Mesenchymal stem cell (in vitro differentiated cells and primary cell): ENCODE data around the gene CHCHD2.

ENCODE experiments used
- DNase-seq: peaks from one replicate; pipeline ENCODE4 v3.0.0-alpha.2; 2013
- H2AFZ ChIP-seq: one replicate; pipeline ENCODE4 v1.6.1; 2013; ENCODE audit warnings: low read depth, mild to moderate bottlenecking, control low read depth, inconsistent platforms, low read length, moderate library complexity
- H2AK5ac ChIP-seq: 2 replicates; pipeline ENCODE4 v1.6.1; 2013; ENCODE audit warnings: low read length, moderate library complexity, mild to moderate bottlenecking, inconsistent platforms; ENCODE audit not compliant: severe bottlenecking
- H2BK120ac ChIP-seq: one replicate; pipeline ENCODE4 v1.6.1; 2013; ENCODE audit warnings: low read depth, mild to moderate bottlenecking, inconsistent platforms, low read length, moderate library complexity
- H2BK12ac ChIP-seq, 2 experiments: one replicate each; pipeline ENCODE4 v1.6.1; 2013; ENCODE audit warnings: inconsistent platforms in 2 of 2, low read length in 2 of 2, mild to moderate bottlenecking in 2 of 2, moderate library complexity in 2 of 2, control low read depth in 1 of 2
- H2BK15ac ChIP-seq: one replicate; pipeline ENCODE4 v1.6.1; 2013; ENCODE audit warnings: mild to moderate bottlenecking, low read depth, inconsistent platforms; ENCODE audit not compliant: poor library complexity, severe bottlenecking
- H2BK5ac ChIP-seq: 2 replicates; pipeline ENCODE4 v1.6.1; 2013; ENCODE audit warnings: low read depth, mild to moderate bottlenecking, low read length, control low read depth, inconsistent platforms; ENCODE audit not compliant: poor library complexity, severe bottlenecking
- H3K14ac ChIP-seq, 2 experiments: one replicate each; pipeline ENCODE4 v1.6.1; 2013; ENCODE audit warnings: inconsistent platforms in 2 of 2, low read length in 2 of 2, control low read depth in 1 of 2, mild to moderate bottlenecking in 1 of 2, moderate library complexity in 1 of 2
- H3K18ac ChIP-seq, 2 experiments: one replicate each; pipeline ENCODE4 v1.6.1; 2013; ENCODE audit warnings: inconsistent platforms in 2 of 2, low read length in 2 of 2, control low read depth in 1 of 2, low read depth in 1 of 2, mild to moderate bottlenecking in 1 of 2
- H3K23ac ChIP-seq, 2 experiments: one replicate each; pipeline ENCODE4 v1.6.1; 2013; ENCODE audit warnings: inconsistent platforms in 2 of 2, low read length in 2 of 2, mild to moderate bottlenecking in 2 of 2, moderate library complexity in 2 of 2, control low read depth in 1 of 2
- H3K27ac ChIP-seq: 2 replicates; pipeline ENCODE4 v1.5.1; 2013; ENCODE audit warnings: mild to moderate bottlenecking, moderate library complexity, low read length, control low read depth, inconsistent platforms; ENCODE audit not compliant: poor library complexity, severe bottlenecking
- H3K27me3 ChIP-seq, 2 experiments: 2 replicates each; pipeline versions ENCODE4 v1.6.1 to v1.7.0; 2013; ENCODE audit warnings: low read length in 2 of 2, mild to moderate bottlenecking in 2 of 2, moderate library complexity in 2 of 2, control low read depth in 1 of 2, inconsistent platforms in 1 of 2; ENCODE audit not compliant: control insufficient read depth in 1 of 2, insufficient read depth in 1 of 2
- H3K36me3 ChIP-seq, 2 experiments: 2 replicates each; pipeline versions ENCODE4 v1.6.1 to v1.7.0; 2013; ENCODE audit warnings: low read length in 2 of 2, control low read depth in 1 of 2, inconsistent platforms in 1 of 2, low read depth in 1 of 2, mild to moderate bottlenecking in 1 of 2; ENCODE audit not compliant: insufficient read depth in 2 of 2, control insufficient read depth in 1 of 2
- H3K4ac ChIP-seq, 2 experiments: one replicate each; pipeline ENCODE4 v1.6.1; 2013; ENCODE audit warnings: inconsistent platforms in 2 of 2, low read length in 2 of 2, mild to moderate bottlenecking in 2 of 2, moderate library complexity in 2 of 2, control low read depth in 1 of 2, low read depth in 1 of 2
- H3K4me1 ChIP-seq: 2 replicates; pipeline ENCODE4 v1.6.1; 2013; ENCODE audit warnings: low read depth, low read length, control low read depth; ENCODE audit not compliant: control insufficient read depth, insufficient read depth
- H3K4me2 ChIP-seq: 2 replicates; pipeline ENCODE4 v1.6.1; 2013; ENCODE audit warnings: low read length, mild to moderate bottlenecking, inconsistent platforms; ENCODE audit not compliant: poor library complexity, severe bottlenecking
- H3K4me3 ChIP-seq, 2 experiments: 2 replicates each; pipeline versions ENCODE4 v1.5.1 to v1.7.0; 2013; ENCODE audit warnings: low read length in 2 of 2, mild to moderate bottlenecking in 2 of 2, control low read depth in 1 of 2, low read depth in 1 of 2; ENCODE audit not compliant: insufficient read depth in 1 of 2
- H3K79me1 ChIP-seq: replicated peaks from 2 replicates; pipeline ENCODE4 v1.6.1; 2013; ENCODE audit warnings: mild to moderate bottlenecking, control low read depth, low read length, inconsistent platforms; ENCODE audit not compliant: poor library complexity, severe bottlenecking
- H3K9ac ChIP-seq: 2 replicates; pipeline ENCODE4 v1.7.0; 2013; ENCODE audit warnings: mild to moderate bottlenecking, low read length, moderate library complexity
- H3K9me3 ChIP-seq: 2 replicates; pipeline ENCODE4 v1.7.0; 2013; ENCODE audit warnings: mild to moderate bottlenecking, low read length; ENCODE audit not compliant: control insufficient read depth
- H4K8ac ChIP-seq: one replicate; pipeline ENCODE4 v1.6.1; 2013; ENCODE audit warnings: inconsistent platforms, mild to moderate bottlenecking, low read length, moderate library complexity
- H4K91ac ChIP-seq: one replicate; pipeline ENCODE4 v1.6.1; 2013; ENCODE audit warnings: mild to moderate bottlenecking, low read length, inconsistent platforms
- WGBS: methylation state at CpG from one replicate; pipeline ENCODE4 v1.1.7; 2013; ENCODE audit warnings: mixed read lengths; 5-methylcytosine and 5-hydroxymethylcytosine counted together

Gene CHCHD2

GRCh38 chr7:56079450-56080185, 26.7 kb downstream of the CHCHD2 start:
- no peak overlapping the region for H3K4ac ChIP-seq
- WGBS, result 85% methylated on average over 10 of the region's 12 CpGs
- peaks cover 65 to 70% of the 10 kb centered on the region in 2 experiments for H3K36me3 ChIP-seq
- H3K9ac ChIP-seq, result peak overlapping the region; percentile 63
- no peak overlapping the region for H2AK5ac ChIP-seq
- H4K91ac ChIP-seq, result peak overlapping the region; percentile 22
- no peaks in the 10 kb centered on the region for H3K27me3 ChIP-seq
- H2BK5ac ChIP-seq, result no peak overlapping the region
- no peak for DNase-seq
- no peak overlapping the region for H4K8ac ChIP-seq
- H3K23ac ChIP-seq, result no peak overlapping the region
- H2AFZ ChIP-seq, result no peak overlapping the region
- no peak overlapping the region for H3K4me3 ChIP-seq
- H3K9me3 ChIP-seq, result no peaks in the 10 kb centered on the region
- no peak overlapping the region for H3K27ac ChIP-seq
- H3K4me2 ChIP-seq, result no peak overlapping the region
- H3K18ac ChIP-seq, result no peak overlapping the region
- no peak overlapping the region for H2BK12ac ChIP-seq
- peaks cover 4% of the 10 kb centered on the region for H3K79me1 ChIP-seq
- H3K14ac ChIP-seq, result no peak overlapping the region
- no peak overlapping the region for H2BK15ac ChIP-seq
- H3K4me1 ChIP-seq, result no peaks in the 10 kb centered on the region
- H2BK120ac ChIP-seq, result no peak overlapping the region

GRCh38 chr7:56078196-56078595, 28.1 kb downstream of the CHCHD2 start:
- H2AFZ ChIP-seq, result no peak overlapping the region
- no peak overlapping the region for H4K91ac ChIP-seq
- H3K4me1 ChIP-seq, result peaks cover 2% of the 10 kb centered on the region
- H3K27me3 ChIP-seq, result no peaks in the 10 kb centered on the region
- H3K18ac ChIP-seq, result no peak overlapping the region
- H3K36me3 ChIP-seq, result peaks cover 68 to 69% of the 10 kb centered on the region in 2 experiments
- H3K9ac ChIP-seq, result no peak overlapping the region
- 97% methylated on average over 16 of the region's 16 CpGs for WGBS
- no peak overlapping the region for H3K27ac ChIP-seq
- peaks cover 4% of the 10 kb centered on the region for H3K79me1 ChIP-seq
- no peak for DNase-seq
- no peak overlapping the region for H2BK5ac ChIP-seq
- H3K4ac ChIP-seq, result no peak overlapping the region
- no peak overlapping the region for H2BK120ac ChIP-seq
- no peak overlapping the region for H3K14ac ChIP-seq
- H3K4me3 ChIP-seq, result no peak overlapping the region
- H2BK15ac ChIP-seq, result no peak overlapping the region
- H2BK12ac ChIP-seq, result no peak overlapping the region
- H3K4me2 ChIP-seq, result no peak overlapping the region
- H4K8ac ChIP-seq, result no peak overlapping the region
- no peak overlapping the region for H2AK5ac ChIP-seq
- H3K23ac ChIP-seq, result no peak overlapping the region
- H3K9me3 ChIP-seq, result no peaks in the 10 kb centered on the region

GRCh38 chr7:56077681-56078080, 28.6 kb downstream of the CHCHD2 start:
- H2BK15ac ChIP-seq, result no peak overlapping the region
- H3K4me1 ChIP-seq, result peaks cover 2% of the 10 kb centered on the region
- H4K8ac ChIP-seq, result no peak overlapping the region
- no peak overlapping the region for H3K9ac ChIP-seq
- DNase-seq, result no peak
- no peak overlapping the region for H3K4ac ChIP-seq
- peaks cover 72 to 73% of the 10 kb centered on the region in 2 experiments for H3K36me3 ChIP-seq
- H3K27ac ChIP-seq, result no peak overlapping the region
- H3K4me2 ChIP-seq, result no peak overlapping the region
- no peak overlapping the region for H3K4me3 ChIP-seq
- H3K9me3 ChIP-seq, result no peaks in the 10 kb centered on the region
- no peak overlapping the region for H3K23ac ChIP-seq
- no peak overlapping the region for H2BK5ac ChIP-seq
- H3K14ac ChIP-seq, result no peak overlapping the region
- no peaks in the 10 kb centered on the region for H3K27me3 ChIP-seq
- no peak overlapping the region for H3K18ac ChIP-seq
- WGBS, result 100% methylated on average over 2 of the region's 3 CpGs
- H2BK12ac ChIP-seq, result no peak overlapping the region
- no peak overlapping the region for H2BK120ac ChIP-seq
- no peak overlapping the region for H2AK5ac ChIP-seq
- no peak overlapping the region for H4K91ac ChIP-seq
- no peak overlapping the region for H2AFZ ChIP-seq
- peaks cover 9% of the 10 kb centered on the region for H3K79me1 ChIP-seq

- Histone ChIP-seq H3K18ac (no peak overlapping the region), H4K91ac (no peak overlapping the region), H3K27ac (no peak overlapping the region), H4K8ac (peak overlapping the region; percentile 90), H3K4me2 (no peak overlapping the region), H2BK15ac (no peak overlapping the region), H3K4ac (no peak overlapping the region), H3K9me3 (no peaks in the 10 kb centered on the region), H3K14ac (no peak overlapping the region), H2AK5ac (no peak overlapping the region), H3K79me1 (peaks cover 14% of the 10 kb centered on the region), H3K27me3 (no peaks in the 10 kb centered on the region), H2BK12ac (no peak overlapping the region), H3K4me1 (peaks cover 2% of the 10 kb centered on the region), H3K9ac (no peak overlapping the region), H3K23ac (no peak overlapping the region), H2AFZ (no peak overlapping the region), H3K4me3 (no peak overlapping the region), H3K36me3 (peaks cover 55 to 67% of the 10 kb centered on the region in 2 experiments), H2BK120ac (no peak overlapping the region), H2BK5ac (no peak overlapping the region)
- peak; percentile 82 for DNase-seq
- WGBS, result 14% methylated on average over 15 of the region's 19 CpGs
These were observed 31.9 kb downstream of the CHCHD2 start for GRCh38 chr7:56074371-56074791.
